HepG2 (cell line): ENCODE results near the gene RPL3. TPM values are rescaled to one million over a fixed set of nuclear protein-coding genes. Genes with fewer than 3 reads are reported as not detected.

Experiments
- ATF7 ChIP-seq, 2 experiments: fragments of 450-650 bp in 1 of 2; sonication (generic) in 1 of 2; formaldehyde crosslinking in 1 of 2; IDR thresholded peaks; 2 replicates each; pipeline versions ENCODE4 v1.4.0 to v1.6.1; 2016 to 2020; ENCODE audit warnings: antibody characterized with exemption in 1 of 2, mild to moderate bottlenecking in 1 of 2, missing genetic modification reagents in 1 of 2
- BCL6 ChIP-seq: IDR thresholded peaks from 2 replicates; pipeline ENCODE4 v1.6.1; 2016; ENCODE audit warnings: missing genetic modification reagents, missing compliant biosample characterization
- CREB1 ChIP-seq, 2 experiments: fragments of 450-650 bp in 1 of 2; IDR thresholded peaks; 2 replicates each; pipeline ENCODE4 v1.6.1; 2016 to 2017; ENCODE audit warnings: control low read depth in 1 of 2, mild to moderate bottlenecking in 1 of 2, missing compliant biosample characterization in 1 of 2, missing genetic modification characterization in 1 of 2
- EZH2 ChIP-seq: conservative IDR thresholded peaks from 2 replicates; pipeline ENCODE4 v1.6.1; 2012; ENCODE audit warnings: mild to moderate bottlenecking, low read depth, low read length, moderate library complexity
- GABPB1 ChIP-seq: IDR thresholded peaks from 2 replicates; pipeline ENCODE4 v1.6.1; 2016; ENCODE audit warnings: mild to moderate bottlenecking, missing genetic modification reagents, moderate library complexity, missing compliant biosample characterization
- GMEB2 ChIP-seq: IDR thresholded peaks from 2 replicates; pipeline ENCODE4 v1.6.1; 2016; ENCODE audit warnings: missing biosample characterization, missing genetic modification reagents, low read depth
- HINFP ChIP-seq: sonication (generic); formaldehyde crosslinking; IDR thresholded peaks from 2 replicates; pipeline ENCODE4 v1.4.0; 2020; ENCODE audit warnings: low read depth, mild to moderate bottlenecking, missing genetic modification reagents
- HOXD1 ChIP-seq: sonication (generic); formaldehyde crosslinking; IDR thresholded peaks from 2 replicates; pipeline ENCODE4 v1.5.0; 2020; ENCODE audit warnings: missing genetic modification reagents
- MIER3 ChIP-seq: IDR thresholded peaks from 2 replicates; pipeline ENCODE4 v1.6.1; 2016; ENCODE audit warnings: missing compliant biosample characterization, borderline replicate concordance
- MLLT10 ChIP-seq: sonication (generic); formaldehyde crosslinking; IDR thresholded peaks from 2 replicates; pipeline ENCODE4 v1.4.0; 2020; ENCODE audit warnings: missing genetic modification reagents
- MTA1 ChIP-seq: sonication (generic); formaldehyde crosslinking; IDR thresholded peaks from 2 replicates; pipeline ENCODE4 v1.4.0; 2020; ENCODE audit warnings: missing genetic modification reagents, mild to moderate bottlenecking, borderline replicate concordance
- NRL ChIP-seq: sonication (generic); formaldehyde crosslinking; IDR thresholded peaks from 2 replicates; pipeline ENCODE4 v1.5.0; 2020; ENCODE audit warnings: missing genetic modification reagents, mild to moderate bottlenecking, moderate library complexity, borderline replicate concordance
- RARA ChIP-seq: IDR thresholded peaks from 2 replicates; pipeline ENCODE4 v1.6.1; 2016; ENCODE audit warnings: missing genetic modification reagents, missing compliant biosample characterization
- SNAPC2 ChIP-seq: sonication (generic); formaldehyde crosslinking; IDR thresholded peaks from 2 replicates; pipeline ENCODE4 v1.8.1; 2022; ENCODE audit warnings: mild to moderate bottlenecking, missing genetic modification reagents
- THAP7 ChIP-seq: sonication (generic); formaldehyde crosslinking; IDR thresholded peaks from 2 replicates; pipeline ENCODE4 v1.8.1; 2023; ENCODE audit warnings: mild to moderate bottlenecking, missing genetic modification reagents
- ZBTB1 ChIP-seq: sonication (generic); formaldehyde crosslinking; IDR thresholded peaks from 2 replicates; pipeline ENCODE4 v1.4.0; 2020; ENCODE audit warnings: missing genetic modification reagents, borderline replicate concordance
- ZC3H4 ChIP-seq: sonication (generic); formaldehyde crosslinking; IDR thresholded peaks from 2 replicates; pipeline ENCODE4 v1.4.0; 2020; ENCODE audit warnings: missing genetic modification reagents, borderline replicate concordance
- ZFY ChIP-seq: sonication (generic); formaldehyde crosslinking; IDR thresholded peaks from 2 replicates; pipeline ENCODE4 v1.4.0; 2020; ENCODE audit warnings: missing genetic modification reagents
- ZNF280B ChIP-seq: sonication (generic); formaldehyde crosslinking; IDR thresholded peaks from 2 replicates; pipeline ENCODE4 v1.5.0; 2020; ENCODE audit warnings: missing genetic modification reagents, mild to moderate bottlenecking, borderline replicate concordance
- ZNF574 ChIP-seq: sonication (generic); formaldehyde crosslinking; IDR thresholded peaks from 2 replicates; pipeline ENCODE4 v1.4.0; 2020; ENCODE audit warnings: missing genetic modification reagents
- polyA plus RNA-seq, 8 experiments: library from polyadenylated mRNA; depleted of rRNA in 3 of 8; stranded (reverse) in 7 of 8; unstranded in 1 of 8; fragments of >200 nt; fragmentation: Illumina TruSeq in 4 of 8; extraction: Trizol in 4 of 8; gene quantifications; 2 replicates each; pipeline versions ENCODE4 v1.2.1 to v1.2.3, GENCODE V29; 2011 to 2016; ENCODE audit warnings: low read depth in 4 of 8, missing spikeins in 1 of 8, mixed read lengths in 1 of 8; ENCODE audit not compliant: insufficient read depth in 1 of 8
- total RNA-seq, 5 experiments: library from RNA; depleted of rRNA; stranded (reverse); fragments of >200 nt; fragmentation: Illumina TruSeq; extraction: Trizol; gene quantifications; 2 replicates each; pipeline ENCODE4 v1.2.3, GENCODE V29; 2016; ENCODE audit warnings: low read depth in 1 of 5

Gene RPL3
- total and polyA plus RNA-seq, 2 of the 13 experiments (the other 11 are each of a cell fraction or from before 2014, with no cell fraction given), result 1,051 to 3,279 TPM

GRCh38 chr22:39297490-39298240 lies 21.8 kb downstream of the RPL3 start (continued):
- TF ChIP-seq ATF7 (IDR thresholded peaks at IDR 0.05) (no peak), ATF7 (CRISPR knock-in tag; IDR thresholded peaks at IDR 0.05) (0 out of 2 replicates have a peak, but pooled peaks have one; percentile 25), NRL (CRISPR knock-in tag) (no peak), BCL6 (CRISPR knock-in tag) (peak; percentile 53; the same call in 1 of the 2 replicates), THAP7 (CRISPR knock-in tag) (peak; percentile 13; the same call in 1 of the 2 replicates), EZH2 (no peak), MIER3 (no peak), ZNF574 (CRISPR knock-in tag) (peak; percentile 50; the same call in 1 of the 2 replicates), CREB1 (IDR thresholded peaks at IDR 0.05) (no peak), CREB1 (CRISPR knock-in tag; IDR thresholded peaks at IDR 0.05) (no peak), MTA1 (CRISPR knock-in tag) (0 out of 2 replicates have a peak, but pooled peaks have one; percentile 29), SNAPC2 (CRISPR knock-in tag) (0 out of 2 replicates have a peak, but pooled peaks have one; percentile 32), ZNF280B (CRISPR knock-in tag) (no peak), GABPB1 (peak; percentile 56), HINFP (peak; percentile 90; the same call in 1 of the 2 replicates), RARA (CRISPR knock-in tag) (no peak; the same call in 1 of the 2 replicates), GMEB2 (CRISPR knock-in tag) (no peak), ZC3H4 (CRISPR knock-in tag) (no peak), ZFY (CRISPR knock-in tag) (peak; percentile 46; the same call in 1 of the 2 replicates), ZBTB1 (CRISPR knock-in tag) (no peak), MLLT10 (CRISPR knock-in tag) (no peak), HOXD1 (CRISPR knock-in tag) (peak; percentile 51; the same call in 1 of the 2 replicates)
